Neutrophil (primary cell): Measurements from ENCODE around the gene RAD51AP2.

Experiments
- H3K27ac ChIP-seq: fragments of 200-600 bp; sonication (generic); 2 replicates; pipeline ENCODE4 v1.5.1; 2016; ENCODE audit warnings: mild to moderate bottlenecking, moderate library complexity
- H3K27me3 ChIP-seq: fragments of 200-600 bp; sonication (generic); 2 replicates; pipeline ENCODE4 v1.6.0; 2016; ENCODE audit warnings: mild to moderate bottlenecking
- H3K36me3 ChIP-seq: fragments of 200-600 bp; sonication (generic); 2 replicates; pipeline ENCODE4 v1.5.1; 2017
- H3K4me1 ChIP-seq, 2 experiments: fragments of 200-600 bp in 1 of 2; sonication (generic) in 1 of 2; 1 replicate in 1 of 2; 2 replicates in 1 of 2; pipeline versions ENCODE4 v1.5.1 to v1.6.1; 2013 to 2016; ENCODE audit warnings: low read depth in 1 of 2, low read length in 1 of 2, mild to moderate bottlenecking in 1 of 2, moderate library complexity in 1 of 2; ENCODE audit not compliant: control insufficient read depth in 1 of 2, insufficient read depth in 1 of 2
- H3K4me3 ChIP-seq, 2 experiments: fragments of 200-600 bp in 1 of 2; sonication (generic) in 1 of 2; 1 replicate in 1 of 2; 2 replicates in 1 of 2; pipeline ENCODE4 v1.5.1; 2013 to 2016; ENCODE audit warnings: low read depth in 1 of 2, low read length in 1 of 2, mild to moderate bottlenecking in 1 of 2, moderate library complexity in 1 of 2
- H3K9me3 ChIP-seq: fragments of 200-600 bp; sonication (generic); 2 replicates; pipeline ENCODE4 v1.5.1; 2016
- CTCF ChIP-seq: fragments of 200-600 bp; sonication (generic); IDR thresholded peaks from 2 replicates; pipeline ENCODE4 v1.5.1; 2016; ENCODE audit warnings: antibody characterized with exemption

RAD51AP2 gene

GRCh38 chr2:17543848-17544247 lies 25.6 kb upstream of the RAD51AP2 start:
- H3K4me3 ChIP-seq = no peak overlapping the region
- peaks cover 60% of the 10 kb centered on the region for H3K27me3 ChIP-seq
- H3K9me3 ChIP-seq = no peaks in the 10 kb centered on the region
- TF ChIP-seq CTCF = no peak
- no peaks in the 10 kb centered on the region for H3K4me1 ChIP-seq
- no peak overlapping the region for H3K27ac ChIP-seq
- H3K36me3 ChIP-seq = no peaks in the 10 kb centered on the region

GRCh38 chr2:17543131-17543660 lies 25.0 kb upstream of the RAD51AP2 start:
- Histone ChIP-seq H3K9me3 (no peaks in the 10 kb centered on the region), H3K36me3 (no peaks in the 10 kb centered on the region), H3K27me3 (peaks cover 66% of the 10 kb centered on the region), H3K4me3 (no peak overlapping the region), H3K4me1 (no peaks in the 10 kb centered on the region), H3K27ac (no peak overlapping the region)
- TF ChIP-seq CTCF = no peak

- Histone ChIP-seq H3K27me3 (peaks cover 74% of the 10 kb centered on the region), H3K4me3 (no peak overlapping the region), H3K4me1 (no peaks in the 10 kb centered on the region), H3K27ac (no peak overlapping the region), H3K9me3 (no peaks in the 10 kb centered on the region), H3K36me3 (no peaks in the 10 kb centered on the region)
- TF ChIP-seq CTCF = no peak
Observed at GRCh38 chr2:17542471-17542870, 24.2 kb upstream of the RAD51AP2 start.

- H3K36me3 ChIP-seq = no peaks in the 10 kb centered on the region
- H3K27me3 ChIP-seq = peaks cover 83% of the 10 kb centered on the region
- no peak overlapping the region for H3K4me3 ChIP-seq
- H3K4me1 ChIP-seq = no peaks in the 10 kb centered on the region
- TF ChIP-seq CTCF = no peak
- no peak overlapping the region for H3K27ac ChIP-seq
- H3K9me3 ChIP-seq = no peaks in the 10 kb centered on the region
Observed at GRCh38 chr2:17541531-17541950, 23.3 kb upstream of the RAD51AP2 start.

- Histone ChIP-seq H3K4me1 (no peaks in the 10 kb centered on the region), H3K4me3 (no peak overlapping the region), H3K27me3 (peaks cover 88% of the 10 kb centered on the region), H3K9me3 (no peaks in the 10 kb centered on the region), H3K27ac (no peak overlapping the region), H3K36me3 (no peaks in the 10 kb centered on the region)
- no peak for TF ChIP-seq CTCF
Observed at GRCh38 chr2:17540813-17541530, 22.7 kb upstream of the RAD51AP2 start.
